ENCODE measurements around the gene SDF2. TPM values are rescaled to one million over a fixed set of nuclear protein-coding genes. Genes with fewer than 3 reads are reported as not detected.

SDF2 gene
- total and polyA plus RNA-seq, 9 of the 15 experiments (the other 6 are each of a cell fraction or from before 2014, with no cell fraction given) = 41.2 to 132 (median 65.6) TPM

- TF ChIP-seq GMEB1 (CRISPR knock-in tag; IDR thresholded peaks at IDR 0.05) (peak; percentile 28; the same call in 1 of the 2 replicates), HDAC6 (IDR thresholded peaks at IDR 0.05; ENCODE audit: low read depth, low read length) (no peak), HNRNPUL1 (IDR thresholded peaks at IDR 0.05; ENCODE audit: low read length) (no peak), LARP7 (IDR thresholded peaks at IDR 0.05) (no peak), ZEB2 (IDR thresholded peaks at IDR 0.05) (no peak), ZNF589 (CRISPR knock-in tag; IDR thresholded peaks at IDR 0.05; ENCODE audit: low read depth) (no peak), ZNF217 (CRISPR knock-in tag; IDR thresholded peaks at IDR 0.05) (no peak), RBM34 (IDR thresholded peaks at IDR 0.05; ENCODE audit: borderline replicate concordance, insufficient read depth, low read length) (peak; percentile 52; the same call in 1 of the 2 replicates), GTF2B (IDR thresholded peaks at IDR 0.05; ENCODE audit: extremely low read depth, insufficient read length) (no peak), HNRNPK (IDR thresholded peaks at IDR 0.05; ENCODE audit: low read depth, low read length, poor library complexity, severe bottlenecking) (no peak), HDAC8 (tag; IDR thresholded peaks at IDR 0.05) (peak; percentile 54; the same call in 1 of the 2 replicates), STAT5B (CRISPR knock-in tag; IDR thresholded peaks at IDR 0.05) (no peak), TEAD4 (IDR thresholded peaks at IDR 0.05; ENCODE audit: low read length) (no peak; the same call in 1 of the 2 replicates), TEAD4 (CRISPR knock-in tag; IDR thresholded peaks at IDR 0.05; ENCODE audit: borderline replicate concordance) (no peak), NFYB (IDR thresholded peaks at IDR 0.05; ENCODE audit: extremely low read depth, insufficient read length) (peak; percentile 73), MECOM (CRISPR knock-in tag; IDR thresholded peaks at IDR 0.05) (no peak), MAFF (IDR thresholded peaks at IDR 0.05; ENCODE audit: low read length) (no peak), RCOR1 (IDR thresholded peaks at IDR 0.05; ENCODE audit: borderline replicate concordance in 1 of 2, low read depth in 2 of 2, low read length in 2 of 2) (peak in 1 of 2 experiments; percentile 43; a peak in 2 of 4 replicates), CEBPB (tag; IDR thresholded peaks at IDR 0.05) (no peak), ZFP36 (IDR thresholded peaks at IDR 0.05; ENCODE audit: low read depth, low read length, partially characterized antibody) (no peak), MYNN (IDR thresholded peaks at IDR 0.05) (peak; percentile 56; the same call in 1 of the 2 replicates), MYNN (CRISPR knock-in tag; IDR thresholded peaks at IDR 0.05) (no peak), DNMT1 (IDR thresholded peaks at IDR 0.05) (no peak)
- TF ChIP-seq, protein P1, sequence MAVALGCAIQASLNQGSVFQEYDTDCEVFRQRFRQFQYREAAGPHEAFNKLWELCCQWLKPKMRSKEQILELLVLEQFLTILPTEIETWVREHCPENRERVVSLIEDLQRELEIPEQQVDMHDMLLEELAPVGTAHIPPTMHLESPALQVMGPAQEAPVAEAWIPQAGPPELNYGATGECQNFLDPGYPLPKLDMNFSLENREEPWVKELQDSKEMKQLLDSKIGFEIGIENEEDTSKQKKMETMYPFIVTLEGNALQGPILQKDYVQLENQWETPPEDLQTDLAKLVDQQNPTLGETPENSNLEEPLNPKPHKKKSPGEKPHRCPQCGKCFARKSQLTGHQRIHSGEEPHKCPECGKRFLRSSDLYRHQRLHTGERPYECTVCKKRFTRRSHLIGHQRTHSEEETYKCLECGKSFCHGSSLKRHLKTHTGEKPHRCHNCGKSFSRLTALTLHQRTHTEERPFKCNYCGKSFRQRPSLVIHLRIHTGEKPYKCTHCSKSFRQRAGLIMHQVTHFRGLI (CRISPR knock-in tag; IDR thresholded peaks at IDR 0.05) = no peak
- TF ChIP-seq, protein P2, sequence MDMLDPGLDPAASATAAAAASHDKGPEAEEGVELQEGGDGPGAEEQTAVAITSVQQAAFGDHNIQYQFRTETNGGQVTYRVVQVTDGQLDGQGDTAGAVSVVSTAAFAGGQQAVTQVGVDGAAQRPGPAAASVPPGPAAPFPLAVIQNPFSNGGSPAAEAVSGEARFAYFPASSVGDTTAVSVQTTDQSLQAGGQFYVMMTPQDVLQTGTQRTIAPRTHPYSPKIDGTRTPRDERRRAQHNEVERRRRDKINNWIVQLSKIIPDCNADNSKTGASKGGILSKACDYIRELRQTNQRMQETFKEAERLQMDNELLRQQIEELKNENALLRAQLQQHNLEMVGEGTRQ (CRISPR knock-in tag; IDR thresholded peaks at IDR 0.05) = no peak; the same call in 1 of the 2 replicates
Observed at GRCh38 chr17:28710861-28711722, 49.4 kb upstream of the SDF2 start (continued).
